RWPE2 (cell line): ENCODE data around the gene ANKS1B.
"Not testable (repeated sequence)": the region's sequence is repeated elsewhere in the genome, so short reads cannot be mapped to it uniquely, and the experiment has no call there.

Experiments
- ATAC-seq: fragments of 200-7000 bp; cut with Tn5 transposase; 3 replicates; pipeline ENCODE4 v1.9.1; 2021; ENCODE audit warnings: low read depth
- DNase-seq: peaks from one replicate; pipeline ENCODE4 v3.0.0-alpha.2; 2020; ENCODE audit warnings: low spot score
- H3K27ac ChIP-seq: fragments of 450-650 bp; 2 replicates; pipeline ENCODE4 v1.5.1; 2017; ENCODE audit warnings: mild to moderate bottlenecking; ENCODE audit not compliant: poor library complexity, severe bottlenecking
- H3K27me3 ChIP-seq: fragments of 250-450 bp; sonication (Bioruptor Pico); 2 replicates; pipeline ENCODE4 v1.5.1; 2021; ENCODE audit warnings: mild to moderate bottlenecking, moderate library complexity; ENCODE audit not compliant: insufficient read depth, poor library complexity, severe bottlenecking
- H3K36me3 ChIP-seq: fragments of 250-450 bp; sonication (Bioruptor Pico); 2 replicates; pipeline ENCODE4 v1.5.1; 2020; ENCODE audit warnings: low read depth, mild to moderate bottlenecking, moderate library complexity
- H3K4me1 ChIP-seq: fragments of 250-450 bp; sonication (Bioruptor Pico); 2 replicates; pipeline ENCODE4 v1.5.1; 2021; ENCODE audit warnings: mild to moderate bottlenecking, moderate library complexity; ENCODE audit not compliant: insufficient read depth, poor library complexity, severe bottlenecking
- H3K4me3 ChIP-seq: fragments of 250-450 bp; sonication (Bioruptor Pico); 2 replicates; pipeline ENCODE4 v1.5.1; 2021; ENCODE audit warnings: mild to moderate bottlenecking, moderate library complexity; ENCODE audit not compliant: severe bottlenecking
- H3K9me3 ChIP-seq: fragments of 250-450 bp; sonication (Bioruptor Pico); 2 replicates; pipeline ENCODE4 v1.5.1; 2021; ENCODE audit warnings: mild to moderate bottlenecking, moderate library complexity; ENCODE audit not compliant: severe bottlenecking
- TF ChIP-seq, protein P1 (sequence below): fragments of 450-650 bp; IDR thresholded peaks from one replicate; pipeline ENCODE4 v1.5.1; 2017; ENCODE audit warnings: mild to moderate bottlenecking, moderate library complexity; ENCODE audit not compliant: poor library complexity, severe bottlenecking

ANKS1B gene

DNA sequence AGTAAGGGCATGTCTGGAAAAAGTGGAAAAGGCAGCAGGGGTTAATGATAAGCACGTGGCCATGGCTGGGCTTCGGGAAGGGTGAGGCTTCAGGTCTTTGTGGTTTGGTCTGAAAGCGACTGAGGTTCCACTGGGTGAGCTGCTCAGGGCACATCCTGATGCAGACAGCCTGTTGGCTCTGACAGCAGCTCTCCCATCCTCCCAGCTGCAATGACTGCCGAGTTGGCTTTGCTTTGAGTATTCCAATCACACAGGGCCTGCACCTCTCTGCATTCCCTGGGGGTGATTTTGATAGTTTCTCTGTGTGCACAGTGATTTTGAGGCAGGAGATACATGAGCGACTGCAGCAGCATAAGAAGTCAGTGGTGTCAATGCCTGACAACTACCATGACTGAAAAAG, 948.9 kb downstream of the ANKS1B start:
- no peak for DNase-seq
- no peaks in the 10 kb centered on the region for H3K9me3 ChIP-seq

DNA sequence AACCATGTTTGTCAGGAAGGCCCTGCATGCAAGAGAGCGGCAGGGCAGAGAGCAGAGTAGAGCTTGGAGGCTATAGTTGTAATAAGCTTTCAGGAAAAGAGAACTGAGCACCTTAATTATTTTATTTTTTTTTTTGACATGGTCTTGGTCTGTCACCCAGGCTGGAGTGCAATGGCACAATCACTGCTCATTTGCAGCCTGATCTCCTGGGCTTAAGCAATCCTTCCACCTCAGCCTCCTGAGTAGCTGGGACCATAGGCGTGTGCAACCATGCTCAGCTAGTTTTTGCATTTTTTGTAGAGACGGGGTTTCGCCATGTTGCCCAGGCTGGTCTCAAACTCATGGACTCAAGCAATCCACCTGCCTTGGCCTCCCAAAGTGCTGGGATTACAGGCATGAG, 950.5 kb downstream of the ANKS1B start:
- H3K4me3 ChIP-seq, H3K27me3 ChIP-seq, ATAC-seq, H3K9me3 ChIP-seq, H3K4me1 ChIP-seq, H3K27ac ChIP-seq, DNase-seq, H3K36me3 ChIP-seq: not testable (repeated sequence)

More for the DNA sequence above, 948.9 kb downstream of the ANKS1B start:
- Histone ChIP-seq H3K4me1 (no peaks in the 10 kb centered on the region), H3K27me3 (no peaks in the 10 kb centered on the region), H3K36me3 (no peaks in the 10 kb centered on the region), H3K27ac (no peak overlapping the region), H3K4me3 (no peak overlapping the region)
- TF ChIP-seq, protein P1, sequence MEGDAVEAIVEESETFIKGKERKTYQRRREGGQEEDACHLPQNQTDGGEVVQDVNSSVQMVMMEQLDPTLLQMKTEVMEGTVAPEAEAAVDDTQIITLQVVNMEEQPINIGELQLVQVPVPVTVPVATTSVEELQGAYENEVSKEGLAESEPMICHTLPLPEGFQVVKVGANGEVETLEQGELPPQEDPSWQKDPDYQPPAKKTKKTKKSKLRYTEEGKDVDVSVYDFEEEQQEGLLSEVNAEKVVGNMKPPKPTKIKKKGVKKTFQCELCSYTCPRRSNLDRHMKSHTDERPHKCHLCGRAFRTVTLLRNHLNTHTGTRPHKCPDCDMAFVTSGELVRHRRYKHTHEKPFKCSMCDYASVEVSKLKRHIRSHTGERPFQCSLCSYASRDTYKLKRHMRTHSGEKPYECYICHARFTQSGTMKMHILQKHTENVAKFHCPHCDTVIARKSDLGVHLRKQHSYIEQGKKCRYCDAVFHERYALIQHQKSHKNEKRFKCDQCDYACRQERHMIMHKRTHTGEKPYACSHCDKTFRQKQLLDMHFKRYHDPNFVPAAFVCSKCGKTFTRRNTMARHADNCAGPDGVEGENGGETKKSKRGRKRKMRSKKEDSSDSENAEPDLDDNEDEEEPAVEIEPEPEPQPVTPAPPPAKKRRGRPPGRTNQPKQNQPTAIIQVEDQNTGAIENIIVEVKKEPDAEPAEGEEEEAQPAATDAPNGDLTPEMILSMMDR: no peak
- no peak for ATAC-seq

DNA sequence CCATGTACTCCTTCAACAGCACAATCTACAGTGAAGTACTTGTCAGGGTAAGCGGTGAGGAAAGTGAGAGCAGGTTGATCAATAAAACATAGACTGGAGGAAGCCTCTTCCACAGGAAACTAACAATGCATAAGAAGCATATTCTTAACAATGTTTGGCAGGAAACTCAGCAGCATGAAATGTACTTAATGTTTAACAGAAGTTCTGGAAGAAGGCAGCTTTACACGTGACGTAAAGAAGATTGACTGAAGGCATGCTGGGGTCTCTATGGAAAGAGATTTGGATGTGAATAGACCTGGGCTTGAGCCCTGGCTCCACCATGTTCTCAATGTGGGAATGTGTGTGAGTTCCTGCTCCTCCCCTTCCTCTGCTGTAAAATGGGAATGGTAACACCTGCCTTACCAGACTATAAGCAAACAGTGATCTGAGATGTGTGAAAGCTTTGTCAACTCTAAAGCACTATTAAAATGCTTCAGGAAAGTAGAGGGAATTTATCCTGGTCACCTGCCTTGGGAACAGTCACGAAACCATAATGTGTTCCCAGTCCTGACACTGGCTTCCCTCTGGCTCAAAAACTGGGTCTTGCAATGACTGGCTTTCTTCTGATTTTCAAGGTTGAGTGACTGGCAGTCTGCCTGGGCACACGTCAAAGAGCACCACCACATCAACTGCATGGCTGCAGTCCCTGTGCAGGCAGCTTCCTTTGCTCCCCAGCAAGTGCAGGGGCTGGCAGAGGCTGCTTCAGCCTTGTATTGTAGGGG, 955.0 kb downstream of the ANKS1B start:
- no peak overlapping the region for H3K27ac ChIP-seq

DNA sequence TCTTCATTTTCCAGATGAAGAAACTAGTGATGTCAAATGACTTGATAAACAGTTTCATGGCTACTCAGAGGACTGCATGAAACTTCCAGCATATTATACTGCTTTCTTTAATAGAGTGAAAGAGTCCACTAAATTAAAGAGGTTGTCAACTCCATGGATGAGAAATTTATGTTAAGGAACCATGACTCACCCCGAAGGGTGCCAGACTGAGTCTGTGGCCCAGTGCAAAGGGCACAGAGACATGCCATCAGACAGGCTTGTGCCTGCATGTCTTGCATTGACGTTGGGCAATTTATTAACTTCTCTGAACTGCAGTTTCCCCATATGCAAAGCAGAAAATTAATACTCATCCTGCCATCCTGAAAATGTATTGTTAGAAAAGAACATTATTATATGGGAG, 957.3 kb downstream of the ANKS1B start:
- H3K27me3 ChIP-seq: no peaks in the 10 kb centered on the region
- H3K4me3 ChIP-seq: no peak overlapping the region
- H3K4me1 ChIP-seq: no peaks in the 10 kb centered on the region
- H3K27ac ChIP-seq: no peak overlapping the region
- ATAC-seq (peak; percentile 60; the same call in 2 of the 3 replicates), DNase-seq (no peak)
- no peaks in the 10 kb centered on the region for H3K9me3 ChIP-seq
- no peaks in the 10 kb centered on the region for H3K36me3 ChIP-seq
- TF ChIP-seq, protein P1: no peak

More for the DNA sequence above, 955.0 kb downstream of the ANKS1B start:
- H3K9me3 ChIP-seq: no peaks in the 10 kb centered on the region
- DNase-seq (no peak), ATAC-seq (no peak)
- H3K4me3 ChIP-seq: no peak overlapping the region
- no peaks in the 10 kb centered on the region for H3K36me3 ChIP-seq
- H3K27me3 ChIP-seq: no peaks in the 10 kb centered on the region
- TF ChIP-seq, protein P1: no peak
- no peaks in the 10 kb centered on the region for H3K4me1 ChIP-seq

DNA sequence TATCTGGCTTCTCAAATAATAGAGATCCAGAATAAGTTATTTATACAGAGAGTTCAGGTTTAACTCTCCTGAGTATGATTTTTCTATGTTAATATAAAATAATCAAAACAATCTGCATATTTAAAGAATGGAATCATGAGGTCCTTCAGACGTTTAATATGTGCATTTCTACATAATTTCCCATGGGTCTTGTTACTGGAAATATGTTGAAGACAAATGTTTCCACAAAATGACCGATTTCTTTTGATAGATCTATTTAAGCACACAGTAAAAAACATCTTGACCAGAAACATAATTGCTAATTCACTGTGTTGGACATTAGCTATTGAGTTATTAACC, 957.7 kb downstream of the ANKS1B start:
- no peaks in the 10 kb centered on the region for H3K36me3 ChIP-seq
- H3K27me3 ChIP-seq: no peaks in the 10 kb centered on the region
- ATAC-seq (no peak), DNase-seq (no peak)
- no peaks in the 10 kb centered on the region for H3K4me1 ChIP-seq
- H3K9me3 ChIP-seq: no peaks in the 10 kb centered on the region
- TF ChIP-seq, protein P1: no peak
- H3K4me3 ChIP-seq: no peak overlapping the region
- no peak overlapping the region for H3K27ac ChIP-seq
